Endometrial microvascular endothelial cells (primary cell): ENCODE results near the gene IL17RD. TPM values are rescaled to one million over a fixed set of nuclear protein-coding genes. Genes with fewer than 3 reads are reported as not detected.

Experiments
- in situ Hi-C: cut with HindIII; loops from 2 replicates; pipeline ENCODE4 v1.10.0; 2017; ENCODE audit warnings: low sequenced_read_pairs, low pct_unique_long_range_greater_than_20kb; ENCODE audit errors: inconsistent ontology term
- total RNA-seq: library from RNA; depleted of rRNA; stranded (reverse); fragments of >200 nt; gene quantifications from one replicate; pipeline ENCODE4 v1.2.3, GENCODE V29; 2015; ENCODE audit errors: inconsistent ontology term

IL17RD gene
- total RNA-seq = 1.6 TPM

GRCh38 chr3:57164657-57165573 is at the start of gene IL17RD:
TSS of gene IL17RD (minus strand) at chr3:57165353. CDS start at chr3:57165286, 67 bp downstream.
- in situ Hi-C loops = no loop called here

GRCh38 chr3:57206423-57206822 is 41.3 kb upstream of the IL17RD start:
- in situ Hi-C loops = no loop called here

GRCh38 chr3:57199895-57200297 is 34.7 kb upstream of the IL17RD start, which contains the start of gene HESX1:
TSS of gene HESX1 (minus strand) at chr3:57199978. CDS start at chr3:57199918, 60 bp downstream.
- in situ Hi-C loops = no loop called here

GRCh38 chr3:57194641-57195040 is 29.5 kb upstream of the IL17RD start:
- in situ Hi-C loops = no loop called here

- in situ Hi-C loops = no loop called here
Observed at GRCh38 chr3:57192028-57192427, 26.9 kb upstream of the IL17RD start.

GRCh38 chr3:57184526-57184925 is 19.4 kb upstream of the IL17RD start:
- in situ Hi-C loops = no loop called here

GRCh38 chr3:57179580-57180410 is 14.6 kb upstream of the IL17RD start:
- in situ Hi-C loops = no loop called here

- in situ Hi-C loops = no loop called here
Observed at GRCh38 chr3:57176045-57176444, 10.9 kb upstream of the IL17RD start.

- in situ Hi-C loops = no loop called here
Observed at GRCh38 chr3:57173687-57174086, 8.5 kb upstream of the IL17RD start.

- in situ Hi-C loops = no loop called here
Observed at GRCh38 chr3:57170946-57171345, 5.8 kb upstream of the IL17RD start.

- in situ Hi-C loops = no loop called here
Observed at GRCh38 chr3:57169872-57170623, 4.9 kb upstream of the IL17RD start.

GRCh38 chr3:57169108-57169507 is 4.0 kb upstream of the IL17RD start:
- in situ Hi-C loops = no loop called here

- in situ Hi-C loops = no loop called here
Observed at GRCh38 chr3:57168151-57168550, 3.0 kb upstream of the IL17RD start.

- in situ Hi-C loops = no loop called here
Observed at GRCh38 chr3:57166660-57167059, 1.5 kb upstream of the IL17RD start.

GRCh38 chr3:57165641-57166040 is 488 bp upstream of the IL17RD start:
- in situ Hi-C loops = no loop called here

GRCh38 chr3:57164217-57164656 is 916 bp downstream of the IL17RD start:
- in situ Hi-C loops = no loop called here

- in situ Hi-C loops = no loop called here
Observed at GRCh38 chr3:57163751-57164150, 1.4 kb downstream of the IL17RD start.

GRCh38 chr3:57161915-57162314 is 3.2 kb downstream of the IL17RD start:
- in situ Hi-C loops = no loop called here
